ENCODE results near the gene GLIS2. TPM values are rescaled to one million over a fixed set of nuclear protein-coding genes. Genes with fewer than 3 reads are reported as not detected.

Gene GLIS2
- total RNA-seq, 2 experiments from 2014 or later = not detected

GRCh38 chr16:4381072-4381934 lies 65.4 kb downstream of the GLIS2 start:
- Histone ChIP-seq H3K9me3 (ENCODE audit: control insufficient read depth in 1 of 2, insufficient read depth in 1 of 2, low read length in 2 of 2) (no peaks in the 10 kb centered on the region), H3K27me3 (ENCODE audit: control insufficient read depth in 1 of 2, insufficient read depth in 2 of 2, low read length in 2 of 2) (no peaks in the 10 kb centered on the region), H3K4me1 (ENCODE audit: insufficient read depth, low read length) (peaks cover 33% of the 10 kb centered on the region), H3K4me3 (ENCODE audit: low read length) (no peak overlapping the region), H3K27ac (ENCODE audit: low read depth in 1 of 2, low read length in 2 of 2) (no peak overlapping the region), H3K36me3 (ENCODE audit: insufficient read depth, low read length) (peaks cover 76% of the 10 kb centered on the region)
- H3K4me1 Mint-ChIP-seq (ENCODE audit: low read depth) = peaks cover 8% of the 10 kb centered on the region
- POLR2A ChIA-PET = no interaction called here
- TF ChIP-seq, protein P1, sequence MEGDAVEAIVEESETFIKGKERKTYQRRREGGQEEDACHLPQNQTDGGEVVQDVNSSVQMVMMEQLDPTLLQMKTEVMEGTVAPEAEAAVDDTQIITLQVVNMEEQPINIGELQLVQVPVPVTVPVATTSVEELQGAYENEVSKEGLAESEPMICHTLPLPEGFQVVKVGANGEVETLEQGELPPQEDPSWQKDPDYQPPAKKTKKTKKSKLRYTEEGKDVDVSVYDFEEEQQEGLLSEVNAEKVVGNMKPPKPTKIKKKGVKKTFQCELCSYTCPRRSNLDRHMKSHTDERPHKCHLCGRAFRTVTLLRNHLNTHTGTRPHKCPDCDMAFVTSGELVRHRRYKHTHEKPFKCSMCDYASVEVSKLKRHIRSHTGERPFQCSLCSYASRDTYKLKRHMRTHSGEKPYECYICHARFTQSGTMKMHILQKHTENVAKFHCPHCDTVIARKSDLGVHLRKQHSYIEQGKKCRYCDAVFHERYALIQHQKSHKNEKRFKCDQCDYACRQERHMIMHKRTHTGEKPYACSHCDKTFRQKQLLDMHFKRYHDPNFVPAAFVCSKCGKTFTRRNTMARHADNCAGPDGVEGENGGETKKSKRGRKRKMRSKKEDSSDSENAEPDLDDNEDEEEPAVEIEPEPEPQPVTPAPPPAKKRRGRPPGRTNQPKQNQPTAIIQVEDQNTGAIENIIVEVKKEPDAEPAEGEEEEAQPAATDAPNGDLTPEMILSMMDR (IDR thresholded peaks at IDR 0.05) = no peak
- no peaks in the 10 kb centered on the region for H3K9me3 Mint-ChIP-seq
- DNase-seq (no peak), ATAC-seq (ENCODE audit: poor library complexity) (no peak)
- peak overlapping the region; percentile 60 for H3K4me3 Mint-ChIP-seq
- intact Hi-C loops (cut with DNase I, micrococcal nuclease) = no loop called here
- H3K27ac Mint-ChIP-seq = peak overlapping the region; percentile 80
- no peaks in the 10 kb centered on the region for H3K27me3 Mint-ChIP-seq
- CTCF ChIA-PET = interaction anchor here (1.0 kb wide), 1 partner anchor 21 kb away, joined by 3 read pairs; no protein-coding TSS in a partner anchor
- H3K36me3 Mint-ChIP-seq (ENCODE audit: low read depth) = peaks cover 76% of the 10 kb centered on the region

DNA sequence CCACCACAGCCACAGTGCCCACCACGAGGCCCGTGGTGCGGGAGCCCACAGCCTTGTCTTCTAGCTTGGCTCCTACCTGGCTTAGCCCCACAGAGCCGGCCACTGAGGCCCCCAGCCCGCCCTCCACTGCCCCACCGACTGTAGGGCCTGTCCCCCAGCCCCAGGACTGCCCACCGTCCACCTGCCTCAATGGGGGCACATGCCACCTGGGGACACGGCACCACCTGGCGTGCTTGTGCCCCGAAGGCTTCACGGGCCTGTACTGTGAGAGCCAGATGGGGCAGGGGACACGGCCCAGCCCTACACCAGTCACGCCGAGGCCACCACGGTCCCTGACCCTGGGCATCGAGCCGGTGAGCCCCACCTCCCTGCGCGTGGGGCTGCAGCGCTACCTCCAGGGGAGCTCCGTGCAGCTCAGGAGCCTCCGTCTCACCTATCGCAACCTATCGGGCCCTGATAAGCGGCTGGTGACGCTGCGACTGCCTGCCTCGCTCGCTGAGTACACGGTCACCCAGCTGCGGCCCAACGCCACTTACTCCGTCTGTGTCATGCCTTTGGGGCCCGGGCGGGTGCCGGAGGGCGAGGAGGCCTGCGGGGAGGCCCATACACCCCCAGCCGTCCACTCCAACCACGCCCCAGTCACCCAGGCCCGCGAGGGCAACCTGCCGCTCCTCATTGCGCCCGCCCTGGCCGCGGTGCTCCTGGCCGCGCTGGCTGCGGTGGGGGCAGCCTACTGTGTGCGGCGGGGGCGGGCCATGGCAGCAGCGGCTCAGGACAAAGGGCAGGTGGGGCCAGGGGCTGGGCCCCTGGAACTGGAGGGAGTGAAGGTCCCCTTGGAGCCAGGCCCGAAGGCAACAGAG lies 66.3 kb downstream of the GLIS2 start:
- H3K4me1 ChIP-seq (ENCODE audit: insufficient read depth, low read length) = peaks cover 26% of the 10 kb centered on the region
- intact Hi-C loops (cut with DNase I, micrococcal nuclease) = no loop called here
- ATAC-seq (ENCODE audit: poor library complexity) = peak; percentile 2
- peak overlapping the region; percentile 56 for H3K4me3 Mint-ChIP-seq
- no peak overlapping the region for H3K4me3 ChIP-seq (ENCODE audit: low read length)
- no peaks in the 10 kb centered on the region for H3K27me3 Mint-ChIP-seq
- no peak overlapping the region for H3K27ac ChIP-seq (ENCODE audit: low read depth in 1 of 2, low read length in 2 of 2)
- DNase-seq = no peak
- peaks cover 8% of the 10 kb centered on the region for H3K4me1 Mint-ChIP-seq (ENCODE audit: low read depth)
- H3K36me3 ChIP-seq (ENCODE audit: insufficient read depth, low read length) = peaks cover 84% of the 10 kb centered on the region
- H3K9me3 ChIP-seq (ENCODE audit: control insufficient read depth in 1 of 2, insufficient read depth in 1 of 2, low read length in 2 of 2) = no peaks in the 10 kb centered on the region
- no peaks in the 10 kb centered on the region for H3K9me3 Mint-ChIP-seq
- H3K36me3 Mint-ChIP-seq (ENCODE audit: low read depth) = peaks cover 81% of the 10 kb centered on the region
- H3K27me3 ChIP-seq (ENCODE audit: control insufficient read depth in 1 of 2, insufficient read depth in 2 of 2, low read length in 2 of 2) = no peaks in the 10 kb centered on the region
- peak overlapping the region; percentile 80 for H3K27ac Mint-ChIP-seq
- TF ChIP-seq, protein P1 (IDR thresholded peaks at IDR 0.05) = no peak
- ChIA-PET POLR2A (no interaction called here), CTCF (interaction anchor here (1.0 kb wide), 1 partner anchor 20 kb away, joined by 3 read pairs; no protein-coding TSS in a partner anchor)

DNA sequence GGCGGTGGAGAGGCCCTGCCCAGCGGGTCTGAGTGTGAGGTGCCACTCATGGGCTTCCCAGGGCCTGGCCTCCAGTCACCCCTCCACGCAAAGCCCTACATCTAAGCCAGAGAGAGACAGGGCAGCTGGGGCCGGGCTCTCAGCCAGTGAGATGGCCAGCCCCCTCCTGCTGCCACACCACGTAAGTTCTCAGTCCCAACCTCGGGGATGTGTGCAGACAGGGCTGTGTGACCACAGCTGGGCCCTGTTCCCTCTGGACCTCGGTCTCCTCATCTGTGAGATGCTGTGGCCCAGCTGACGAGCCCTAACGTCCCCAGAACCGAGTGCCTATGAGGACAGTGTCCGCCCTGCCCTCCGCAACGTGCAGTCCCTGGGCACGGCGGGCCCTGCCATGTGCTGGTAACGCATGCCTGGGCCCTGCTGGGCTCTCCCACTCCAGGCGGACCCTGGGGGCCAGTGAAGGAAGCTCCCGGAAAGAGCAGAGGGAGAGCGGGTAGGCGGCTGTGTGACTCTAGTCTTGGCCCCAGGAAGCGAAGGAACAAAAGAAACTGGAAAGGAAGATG lies 67.0 kb downstream of the GLIS2 start:
- H3K36me3 Mint-ChIP-seq (ENCODE audit: low read depth) = peaks cover 82% of the 10 kb centered on the region
- peaks cover 2% of the 10 kb centered on the region for H3K4me1 Mint-ChIP-seq (ENCODE audit: low read depth)
- Histone ChIP-seq H3K27me3 (ENCODE audit: control insufficient read depth in 1 of 2, insufficient read depth in 2 of 2, low read length in 2 of 2) (no peaks in the 10 kb centered on the region), H3K36me3 (ENCODE audit: insufficient read depth, low read length) (peaks cover 90% of the 10 kb centered on the region), H3K4me3 (ENCODE audit: low read length) (no peak overlapping the region), H3K9me3 (ENCODE audit: control insufficient read depth in 1 of 2, insufficient read depth in 1 of 2, low read length in 2 of 2) (no peaks in the 10 kb centered on the region), H3K27ac (ENCODE audit: low read depth in 1 of 2, low read length in 2 of 2) (no peak overlapping the region), H3K4me1 (ENCODE audit: insufficient read depth, low read length) (peaks cover 22% of the 10 kb centered on the region)
- peak overlapping the region; percentile 25 for H3K4me3 Mint-ChIP-seq
- H3K27ac Mint-ChIP-seq = peak overlapping the region; percentile 80
- CTCF ChIA-PET = no interaction called here
- TF ChIP-seq, protein P1 (IDR thresholded peaks at IDR 0.05) = no peak
- H3K27me3 Mint-ChIP-seq = no peaks in the 10 kb centered on the region
- intact Hi-C loops (cut with DNase I, micrococcal nuclease) = no loop called here
- DNase-seq (no peak), ATAC-seq (ENCODE audit: poor library complexity) (no peak)
- no peaks in the 10 kb centered on the region for H3K9me3 Mint-ChIP-seq
- POLR2A ChIA-PET = no interaction called here

All from CD4-positive, alpha-beta T cell (primary cell).